HUES6 (cell line): ENCODE data around the gene CT45A6.
"Not testable (repeated sequence)": the region's sequence is repeated elsewhere in the genome, so short reads cannot be mapped to it uniquely, and the experiment has no call there.

Source experiments
- H3K27ac ChIP-seq: 2 replicates; pipeline ENCODE4 v1.7.0; 2013; ENCODE audit warnings: low read depth, mild to moderate bottlenecking, low read length, inconsistent platforms
- H3K27me3 ChIP-seq: 2 replicates; pipeline ENCODE4 v1.6.1; 2013; ENCODE audit warnings: low read length; ENCODE audit not compliant: control insufficient read depth, insufficient read depth
- H3K36me3 ChIP-seq: 2 replicates; pipeline ENCODE4 v1.6.1; 2013; ENCODE audit warnings: low read length; ENCODE audit not compliant: control insufficient read depth, insufficient read depth
- H3K4me1 ChIP-seq: 2 replicates; pipeline ENCODE4 v1.6.1; 2013; ENCODE audit warnings: low read length; ENCODE audit not compliant: control insufficient read depth, insufficient read depth
- H3K4me3 ChIP-seq: 2 replicates; pipeline ENCODE4 v1.5.1; 2013; ENCODE audit warnings: low read depth, low read length
- H3K9ac ChIP-seq: one replicate; pipeline ENCODE4 v1.6.1; 2013; ENCODE audit warnings: mild to moderate bottlenecking, low read length
- H3K9me3 ChIP-seq: 2 replicates; pipeline ENCODE4 v1.6.1; 2013; ENCODE audit warnings: low read depth, low read length; ENCODE audit not compliant: control insufficient read depth, insufficient read depth

The CT45A6 gene

GRCh38 chrX:135802687-135803086, at the start of gene CT45A6:
CT45A6 (minus strand) TSS chrX:135802787; CDS start chrX:135798993, 3,794 bp downstream.
- not testable (repeated sequence) for H3K4me1 ChIP-seq, H3K27ac ChIP-seq, H3K9me3 ChIP-seq, H3K36me3 ChIP-seq, H3K9ac ChIP-seq, H3K27me3 ChIP-seq, H3K4me3 ChIP-seq

GRCh38 chrX:135837180-135837579, 34.6 kb upstream of the CT45A6 start, which contains the start of gene CT45A7:
CT45A7 (minus strand) TSS chrX:135837280; CDS start chrX:135833533, 3,747 bp downstream.
- not testable (repeated sequence) for H3K4me3 ChIP-seq, H3K9ac ChIP-seq, H3K27me3 ChIP-seq, H3K27ac ChIP-seq, H3K4me1 ChIP-seq, H3K36me3 ChIP-seq, H3K9me3 ChIP-seq

- H3K9me3 ChIP-seq, H3K36me3 ChIP-seq, H3K4me3 ChIP-seq, H3K9ac ChIP-seq, H3K4me1 ChIP-seq, H3K27me3 ChIP-seq, H3K27ac ChIP-seq: not testable (repeated sequence)
Observed at GRCh38 chrX:135819912-135820311, 17.3 kb upstream of the CT45A6 start, which contains the start of gene CT45A2. CT45A2 (minus strand) TSS chrX:135820012; CDS start chrX:135816265, 3,747 bp downstream.

GRCh38 chrX:135785403-135785802, 17.2 kb downstream of the CT45A6 start, which contains the start of gene CT45A5:
CT45A5 (minus strand) TSS chrX:135785503; CDS start chrX:135781729, 3,774 bp downstream.
- H3K9me3 ChIP-seq, H3K4me3 ChIP-seq, H3K4me1 ChIP-seq, H3K36me3 ChIP-seq, H3K9ac ChIP-seq, H3K27me3 ChIP-seq, H3K27ac ChIP-seq: not testable (repeated sequence)

- not testable (repeated sequence) for H3K4me1 ChIP-seq, H3K4me3 ChIP-seq, H3K9ac ChIP-seq, H3K27me3 ChIP-seq, H3K9me3 ChIP-seq, H3K36me3 ChIP-seq, H3K27ac ChIP-seq
Observed at GRCh38 chrX:135768091-135768490, 34.5 kb downstream of the CT45A6 start, which contains the start of gene CT45A3. CT45A3 (minus strand) TSS chrX:135768191; CDS start chrX:135764444, 3,747 bp downstream.

GRCh38 chrX:135744739-135745138, 57.8 kb downstream of the CT45A6 start:
- H3K4me1 ChIP-seq, H3K4me3 ChIP-seq, H3K27me3 ChIP-seq, H3K27ac ChIP-seq, H3K36me3 ChIP-seq, H3K9ac ChIP-seq: not testable (repeated sequence)
- H3K9me3 ChIP-seq, result peaks cover 10% of the 10 kb centered on the region; the same call in 1 of the 2 replicates
